SH-SY5Y (cell line): ENCODE data around the gene ZNF804B.

ENCODE experiments used
- GATA2 ChIP-seq: IDR thresholded peaks from 2 replicates; pipeline ENCODE4 v1.6.1; 2011; ENCODE audit warnings: mild to moderate bottlenecking, low read depth, low read length
- GATA3 ChIP-seq: IDR thresholded peaks from 2 replicates; pipeline ENCODE4 v1.6.1; 2011; ENCODE audit warnings: low read depth, mild to moderate bottlenecking, low read length, moderate library complexity

GRCh38 chr7:89064831-89065230, 305.3 kb downstream of the ZNF804B start:
- TF ChIP-seq GATA2 = no peak
- no peak for TF ChIP-seq GATA3
